Measurements from ENCODE around the gene SMCO1.
"Not testable (repeated sequence)": the region's sequence is repeated elsewhere in the genome, so short reads cannot be mapped to it uniquely, and the experiment has no call there.

Gene SMCO1

GRCh38 chr3:196514913-196515621, at the start of gene SMCO1:
SMCO1 (minus strand) TSS chr3:196515346; CDS start chr3:196515209, 137 bp downstream.
- DNase-seq: no peak

- peak; percentile 27 for DNase-seq
Observed at GRCh38 chr3:196563721-196564225, 48.6 kb upstream of the SMCO1 start.

- no peak for DNase-seq
Observed at GRCh38 chr3:196559826-196560225, 44.7 kb upstream of the SMCO1 start.

- DNase-seq: no peak
Observed at GRCh38 chr3:196558476-196558875, 43.3 kb upstream of the SMCO1 start.

GRCh38 chr3:196557236-196557635, 42.1 kb upstream of the SMCO1 start:
- no peak for DNase-seq

GRCh38 chr3:196555295-196555694, 40.1 kb upstream of the SMCO1 start:
- no peak for DNase-seq

GRCh38 chr3:196554205-196554604, 39.1 kb upstream of the SMCO1 start:
- no peak for DNase-seq

GRCh38 chr3:196553551-196553950, 38.4 kb upstream of the SMCO1 start:
- DNase-seq: no peak

GRCh38 chr3:196552253-196552652, 37.1 kb upstream of the SMCO1 start:
- no peak for DNase-seq

- not testable (repeated sequence) for DNase-seq
Observed at GRCh38 chr3:196550172-196550571, 35.0 kb upstream of the SMCO1 start.

- DNase-seq: not testable (repeated sequence)
Observed at GRCh38 chr3:196549312-196549711, 34.2 kb upstream of the SMCO1 start.

GRCh38 chr3:196547067-196547466, 31.9 kb upstream of the SMCO1 start:
- no peak for DNase-seq

GRCh38 chr3:196546537-196546936, 31.4 kb upstream of the SMCO1 start:
- no peak for DNase-seq

- no peak for DNase-seq
Observed at GRCh38 chr3:196544491-196544992, 29.4 kb upstream of the SMCO1 start.

GRCh38 chr3:196541684-196542445, 26.7 kb upstream of the SMCO1 start:
- no peak for DNase-seq

GRCh38 chr3:196537319-196537984, 22.3 kb upstream of the SMCO1 start:
- DNase-seq: peak; percentile 76

GRCh38 chr3:196533260-196533681, 18.1 kb upstream of the SMCO1 start:
- DNase-seq: no peak

- no peak for DNase-seq
Observed at GRCh38 chr3:196531418-196531817, 16.3 kb upstream of the SMCO1 start.

GRCh38 chr3:196528639-196529233, 13.6 kb upstream of the SMCO1 start:
- peak; percentile 92 for DNase-seq

GRCh38 chr3:196525141-196525540, 10.0 kb upstream of the SMCO1 start:
- no peak for DNase-seq

- DNase-seq: no peak
Observed at GRCh38 chr3:196524527-196524926, 9.4 kb upstream of the SMCO1 start.

- no peak for DNase-seq
Observed at GRCh38 chr3:196523841-196524240, 8.7 kb upstream of the SMCO1 start.

GRCh38 chr3:196521291-196521690, 6.1 kb upstream of the SMCO1 start:
- DNase-seq: not testable (repeated sequence)
